ENCODE data around the gene PPP1CA. TPM values are rescaled to one million over a fixed set of nuclear protein-coding genes. Genes with fewer than 3 reads are reported as not detected.

Gene PPP1CA
- polyA plus RNA-seq, 1 donor (not counting 4 experiments of a cell fraction or from before 2014, with no cell fraction given): 122 TPM

GRCh38 chr11:67445515-67445914 lies 43.9 kb upstream of the PPP1CA start:
- no peaks in the 10 kb centered on the region for H3K9me1 ChIP-seq (ENCODE audit: control insufficient read depth, extremely low read depth, insufficient read depth, low read length)
- H3K9me3 ChIP-seq (ENCODE audit: control insufficient read depth, low read depth, low read length): no peaks in the 10 kb centered on the region
- peaks cover 6% of the 10 kb centered on the region for H3K4me1 ChIP-seq (ENCODE audit: control insufficient read depth, extremely low read depth, insufficient read depth, low read length)
- FAIRE-seq: no peak
- no peak overlapping the region for H3K9ac ChIP-seq (ENCODE audit: control insufficient read depth, extremely low read depth, insufficient read depth, low read length)
- TF ChIP-seq EZH2 (IDR thresholded peaks at IDR 0.05; ENCODE audit: low read length): no peak
- no peak for TF ChIP-seq CTCF (optimal IDR thresholded peaks at IDR 0.05 in 1 of 3, IDR thresholded peaks at IDR 0.05 in 1 of 3, conservative IDR thresholded peaks at IDR 0.05 in 1 of 3; ENCODE audit: extremely low read depth in 1 of 3, insufficient read depth in 2 of 3, low read length in 3 of 3)
- no peaks in the 10 kb centered on the region for H4K20me1 ChIP-seq (ENCODE audit: control insufficient read depth, extremely low read depth, insufficient read depth, low read length)
- no peak overlapping the region for H3K4me2 ChIP-seq (ENCODE audit: control insufficient read depth, extremely low read depth, insufficient read depth, low read depth, low read length)
- H3K36me3 ChIP-seq (ENCODE audit: control insufficient read depth in 2 of 2, extremely low read depth in 1 of 2, insufficient read depth in 2 of 2, low read length in 2 of 2): peaks cover 0 to 7% of the 10 kb centered on the region in 2 experiments
- H3K79me2 ChIP-seq (ENCODE audit: control insufficient read depth, insufficient read depth, low read length): peaks cover 15% of the 10 kb centered on the region
- no peak overlapping the region for H3K27ac ChIP-seq (ENCODE audit: control insufficient read depth, insufficient read depth, low read length)
- no peak overlapping the region for H2AFZ ChIP-seq (ENCODE audit: control insufficient read depth, low read length)
- H3K4me3 ChIP-seq (ENCODE audit: control insufficient read depth in 2 of 3, extremely low read depth in 1 of 3, insufficient read depth in 2 of 3, low read depth in 1 of 3, low read length in 3 of 3): no peak overlapping the region
- dilution Hi-C loops (cut with MboI; ENCODE audit: extremely low pct_ligation_motif_present, low sequenced_read_pairs): no loop called here
- DNase-seq (ENCODE audit: low read depth, low spot score): no peak
- H3K27me3 ChIP-seq (ENCODE audit: control insufficient read depth, extremely low read depth, insufficient read depth, low read length): no peaks in the 10 kb centered on the region

GRCh38 chr11:67442504-67443404 lies 41.1 kb upstream of the PPP1CA start:
- dilution Hi-C loops (cut with MboI; ENCODE audit: extremely low pct_ligation_motif_present, low sequenced_read_pairs): no loop called here
- H3K9me3 ChIP-seq (ENCODE audit: control insufficient read depth, low read depth, low read length): no peaks in the 10 kb centered on the region
- H3K4me2 ChIP-seq (ENCODE audit: control insufficient read depth, extremely low read depth, insufficient read depth, low read depth, low read length): peak overlapping the region; percentile 89
- H3K27ac ChIP-seq (ENCODE audit: control insufficient read depth, insufficient read depth, low read length): peak overlapping the region; percentile 50
- peaks cover 15% of the 10 kb centered on the region for H3K79me2 ChIP-seq (ENCODE audit: control insufficient read depth, insufficient read depth, low read length)
- H4K20me1 ChIP-seq (ENCODE audit: control insufficient read depth, extremely low read depth, insufficient read depth, low read length): peaks cover 3% of the 10 kb centered on the region
- peaks cover 0 to 12% of the 10 kb centered on the region in 2 experiments for H3K36me3 ChIP-seq (ENCODE audit: control insufficient read depth in 2 of 2, extremely low read depth in 1 of 2, insufficient read depth in 2 of 2, low read length in 2 of 2)
- FAIRE-seq: no peak
- H3K9me1 ChIP-seq (ENCODE audit: control insufficient read depth, extremely low read depth, insufficient read depth, low read length): no peaks in the 10 kb centered on the region
- TF ChIP-seq EZH2 (IDR thresholded peaks at IDR 0.05; ENCODE audit: low read length) (no peak), CTCF (optimal IDR thresholded peaks at IDR 0.05 in 1 of 3, IDR thresholded peaks at IDR 0.05 in 1 of 3, conservative IDR thresholded peaks at IDR 0.05 in 1 of 3; ENCODE audit: extremely low read depth in 1 of 3, insufficient read depth in 2 of 3, low read length in 3 of 3) (no peak)
- peak overlapping the region; percentile 83 for H3K9ac ChIP-seq (ENCODE audit: control insufficient read depth, extremely low read depth, insufficient read depth, low read length)
- peaks cover 6% of the 10 kb centered on the region for H3K4me1 ChIP-seq (ENCODE audit: control insufficient read depth, extremely low read depth, insufficient read depth, low read length)
- H3K4me3 ChIP-seq (ENCODE audit: control insufficient read depth in 2 of 3, extremely low read depth in 1 of 3, insufficient read depth in 2 of 3, low read depth in 1 of 3, low read length in 3 of 3): peak overlapping the region; percentile 69 to 85 (median 73)
- H3K27me3 ChIP-seq (ENCODE audit: control insufficient read depth, extremely low read depth, insufficient read depth, low read length): no peaks in the 10 kb centered on the region
- H2AFZ ChIP-seq (ENCODE audit: control insufficient read depth, low read length): no peak overlapping the region
- no peak for DNase-seq (ENCODE audit: low read depth, low spot score)

Data from keratinocyte (primary cell).